HG03439 (cell line): ENCODE measurements around the gene KRTAP5-8.
"Not testable (repeated sequence)": the region's sequence is repeated elsewhere in the genome, so short reads cannot be mapped to it uniquely, and the experiment has no call there.

Experiments used
- ATAC-seq: cut with Tn5 transposase; IDR thresholded peaks from one replicate; pipeline ENCODE4 v1.9.1; 2021; ENCODE audit warnings: mild to moderate bottlenecking, moderate library complexity; ENCODE audit not compliant: unreplicated experiment

The KRTAP5-8 gene

GRCh38 chr11:71568704-71569349, 31.0 kb downstream of the KRTAP5-8 start:
- ATAC-seq, result no peak

- ATAC-seq, result not testable (repeated sequence)
Observed at GRCh38 chr11:71571101-71571850, 33.5 kb downstream of the KRTAP5-8 start.

GRCh38 chr11:71572811-71573210, 35.0 kb downstream of the KRTAP5-8 start:
- ATAC-seq, result no peak

DNA sequence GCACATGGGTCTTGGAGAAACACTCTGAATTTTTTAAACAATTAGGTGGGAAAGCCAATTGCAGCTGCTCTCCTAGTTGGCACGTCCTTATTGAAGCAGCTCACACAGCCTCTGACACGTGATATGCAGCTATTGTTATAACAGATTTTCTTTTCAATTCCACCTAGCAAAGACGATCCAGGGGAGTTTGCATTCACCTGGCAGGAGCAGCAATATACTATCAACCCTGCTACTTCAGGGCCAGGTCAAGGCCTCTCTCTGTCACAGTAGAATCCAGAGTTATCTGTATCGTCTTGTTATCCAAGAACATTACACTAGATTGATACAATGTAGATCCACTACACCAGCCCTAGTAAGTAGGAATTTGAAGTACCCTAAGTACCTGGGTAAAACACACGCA, 36.6 kb downstream of the KRTAP5-8 start:
- no peak for ATAC-seq

- ATAC-seq, result no peak
Observed at GRCh38 chr11:71575723-71576424, 38.0 kb downstream of the KRTAP5-8 start.

- not testable (repeated sequence) for ATAC-seq
Observed at GRCh38 chr11:71576688-71577465, 39.1 kb downstream of the KRTAP5-8 start.

DNA sequence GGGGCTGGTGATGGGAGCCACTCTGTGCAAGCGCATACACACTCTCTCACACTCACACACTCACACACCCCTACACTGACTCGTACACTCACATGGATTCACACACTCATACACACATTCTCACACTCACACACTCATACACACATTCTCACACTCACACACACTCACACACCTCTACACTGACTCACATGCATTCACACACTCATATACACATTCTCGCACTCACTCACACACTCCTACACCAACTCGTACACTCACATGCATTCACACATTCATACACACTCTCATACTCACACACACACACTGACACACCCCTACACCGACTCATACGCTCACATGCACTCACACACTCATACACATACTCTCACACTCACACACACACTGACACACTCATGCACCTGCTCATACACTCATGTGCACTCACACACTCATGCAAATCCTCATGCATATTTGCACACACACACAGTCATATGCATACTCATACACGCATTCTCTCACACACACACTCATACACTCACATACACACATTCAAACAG, 39.7 kb downstream of the KRTAP5-8 start:
- ATAC-seq, result no peak

DNA sequence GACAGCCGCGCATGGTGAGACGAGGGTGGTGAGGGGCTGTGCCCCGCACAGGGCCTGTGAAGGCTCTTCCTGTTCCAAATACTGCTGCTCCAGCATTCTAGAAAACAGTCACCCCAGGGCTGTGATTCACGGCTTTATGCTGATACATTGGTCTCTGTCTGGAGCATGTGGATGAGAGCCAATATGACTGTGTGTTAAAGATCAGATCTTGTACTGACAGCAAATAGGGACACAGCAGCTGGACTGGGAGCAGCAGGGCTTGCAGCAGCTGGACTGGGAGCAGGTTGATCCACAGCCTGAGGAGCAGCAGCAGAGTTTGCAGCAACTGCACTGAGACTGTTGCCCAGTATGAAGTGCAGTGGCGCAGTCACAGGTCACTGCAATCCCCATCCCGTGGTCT, 41.7 kb downstream of the KRTAP5-8 start:
- not testable (repeated sequence) for ATAC-seq

DNA sequence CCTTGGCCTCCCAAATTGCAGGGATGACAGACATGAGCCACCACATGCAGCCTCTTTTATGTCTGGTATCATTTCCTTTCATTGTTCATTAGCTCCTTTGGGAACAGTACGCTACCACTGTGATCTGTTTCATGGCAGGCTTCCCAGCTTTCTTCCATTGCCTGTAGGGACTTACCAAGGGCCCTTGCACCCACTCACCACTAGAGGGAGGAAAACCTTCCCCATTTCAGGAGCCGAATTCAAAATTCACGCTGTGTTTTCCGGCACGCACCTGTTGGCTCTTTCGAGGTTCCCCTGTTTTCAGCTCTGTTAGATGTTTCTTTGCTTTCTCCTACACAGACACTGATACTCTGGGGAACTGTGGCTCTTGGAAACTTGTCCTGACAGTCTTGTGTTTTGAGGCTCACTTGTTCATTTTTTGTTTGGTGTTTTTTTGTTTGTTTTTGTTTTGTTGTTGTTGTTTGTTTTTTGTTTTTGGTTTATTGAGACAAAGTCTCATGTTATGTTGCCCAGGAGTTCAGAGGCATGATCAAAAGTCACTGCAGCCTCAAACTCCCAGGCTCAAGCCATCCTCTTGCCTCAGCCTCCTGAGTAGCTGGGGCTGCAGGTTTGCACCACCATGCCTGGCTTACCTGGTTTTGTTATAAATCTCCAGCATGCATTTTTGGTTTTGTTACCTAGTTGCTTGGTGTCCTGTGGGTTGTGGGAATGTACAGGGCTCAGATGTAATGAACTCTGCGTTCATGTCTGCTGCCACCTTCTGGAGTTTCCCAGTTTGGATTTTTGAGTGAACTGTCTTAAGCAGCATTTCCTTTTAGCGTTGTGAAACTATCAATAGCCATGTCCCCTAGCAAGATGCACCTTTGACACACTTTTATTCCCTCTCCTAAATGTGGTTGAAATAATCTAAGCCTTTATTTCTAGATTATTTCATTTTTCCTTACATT, 42.5 kb downstream of the KRTAP5-8 start:
- ATAC-seq, result no peak

DNA sequence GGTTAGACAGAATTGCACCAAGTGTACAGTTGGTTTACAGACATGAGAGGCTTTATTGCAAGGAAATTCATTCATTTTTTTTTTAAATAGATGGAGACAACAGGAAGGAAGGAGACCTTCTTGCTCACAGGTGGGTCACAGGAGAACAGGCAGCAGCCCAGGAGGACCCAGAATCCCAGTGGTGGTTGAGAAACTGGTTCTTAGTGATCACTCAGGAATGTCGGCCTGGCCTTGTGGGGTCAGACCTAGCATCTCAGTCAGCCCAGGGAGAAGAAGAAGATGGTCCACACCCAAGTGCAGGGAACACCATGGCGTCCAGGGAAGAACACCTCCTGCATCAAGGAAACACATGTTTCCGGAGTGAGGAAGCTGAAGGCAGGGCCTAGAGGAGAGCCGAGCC, 44.0 kb downstream of the KRTAP5-8 start:
- no peak for ATAC-seq

DNA sequence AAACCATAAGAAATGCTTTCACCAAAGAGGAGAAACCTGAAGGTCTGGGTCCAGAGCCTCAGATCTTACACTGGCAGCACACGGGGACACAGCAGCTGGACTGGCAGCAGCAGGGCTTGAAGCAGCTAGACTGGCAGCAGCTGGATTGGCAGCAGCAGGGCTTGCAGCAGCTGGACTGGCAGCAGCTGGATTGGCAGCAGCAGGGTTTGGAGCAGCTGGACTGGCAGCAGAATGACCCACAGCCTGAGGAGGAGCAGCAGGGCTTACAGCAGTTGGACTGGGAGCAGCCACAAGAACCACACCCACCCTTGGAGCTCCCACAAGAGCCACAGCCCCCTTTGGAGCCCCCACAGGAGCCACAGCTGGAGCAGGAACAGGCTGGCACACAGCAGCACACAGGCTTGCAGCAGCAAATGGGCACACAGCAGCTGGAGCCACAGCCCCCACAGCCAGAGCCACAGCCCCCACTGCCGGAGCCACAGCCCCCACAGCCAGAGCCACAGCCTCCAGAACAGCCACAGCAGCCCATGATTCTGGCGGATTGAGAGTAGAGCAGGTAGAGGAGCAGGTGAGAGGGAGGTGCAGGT, 44.6 kb downstream of the KRTAP5-8 start, which contains the start of gene KRTAP5-11:
Gene KRTAP5-11, minus strand, starts transcription at position 567 of the 587 bp plus-strand sequence. Its CDS starts 38 bp downstream, at position 529.
- ATAC-seq, result no peak

- ATAC-seq, result not testable (repeated sequence)
Observed at GRCh38 chr11:71582969-71583368, 45.1 kb downstream of the KRTAP5-8 start.

GRCh38 chr11:71585673-71586072, 47.8 kb downstream of the KRTAP5-8 start:
- not testable (repeated sequence) for ATAC-seq

DNA sequence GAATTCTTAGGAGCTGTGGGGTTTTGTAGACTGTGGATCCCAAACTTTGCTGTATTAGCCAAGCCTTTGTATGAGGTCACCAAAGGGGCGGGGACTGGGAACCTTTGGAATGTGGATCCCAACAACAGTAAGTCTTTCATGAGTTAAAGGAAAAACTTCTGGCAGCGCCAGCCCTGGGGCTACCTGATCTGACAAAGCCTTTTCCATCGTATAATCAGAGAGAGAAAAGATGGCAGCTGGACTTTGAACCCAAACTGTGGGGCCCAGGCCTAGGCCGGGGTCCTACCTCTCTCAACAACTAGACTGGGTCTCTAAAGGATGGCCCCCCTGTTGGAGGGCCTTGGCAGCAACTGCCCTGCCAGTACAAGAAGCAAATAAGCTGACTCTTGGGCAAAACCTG, 50.5 kb downstream of the KRTAP5-8 start:
- ATAC-seq, result not testable (repeated sequence)
